Mononuclear cell (primary cell): ENCODE results near the gene DUOXA2. TPM values are rescaled to one million over a fixed set of nuclear protein-coding genes. Genes with fewer than 3 reads are reported as not detected.
"Not testable (repeated sequence)": the region's sequence is repeated elsewhere in the genome, so short reads cannot be mapped to it uniquely, and the experiment has no call there.

Source experiments
- H3K27me3 ChIP-seq: 2 replicates; pipeline ENCODE4 v1.6.0; 2011; ENCODE audit warnings: low read length, control low read depth; ENCODE audit not compliant: insufficient read depth
- H3K4me1 ChIP-seq: 2 replicates; pipeline ENCODE4 v1.5.1; 2011; ENCODE audit warnings: mild to moderate bottlenecking, low read length, control low read depth; ENCODE audit not compliant: insufficient read depth
- H3K4me3 ChIP-seq: 2 replicates; pipeline ENCODE4 v1.5.1; 2011; ENCODE audit warnings: mild to moderate bottlenecking, low read length, moderate library complexity
- H3K9me3 ChIP-seq: 2 replicates; pipeline ENCODE4 v1.5.1; 2011; ENCODE audit warnings: low read depth, mild to moderate bottlenecking, control low read depth, low read length
- total RNA-seq: library from RNA; depleted of rRNA; stranded (reverse); fragments of >200 nt; gene quantifications from one replicate; pipeline ENCODE4 v1.2.3, GENCODE V29; 2012

The DUOXA2 gene
- total RNA-seq, 1 donor: not detected

DNA sequence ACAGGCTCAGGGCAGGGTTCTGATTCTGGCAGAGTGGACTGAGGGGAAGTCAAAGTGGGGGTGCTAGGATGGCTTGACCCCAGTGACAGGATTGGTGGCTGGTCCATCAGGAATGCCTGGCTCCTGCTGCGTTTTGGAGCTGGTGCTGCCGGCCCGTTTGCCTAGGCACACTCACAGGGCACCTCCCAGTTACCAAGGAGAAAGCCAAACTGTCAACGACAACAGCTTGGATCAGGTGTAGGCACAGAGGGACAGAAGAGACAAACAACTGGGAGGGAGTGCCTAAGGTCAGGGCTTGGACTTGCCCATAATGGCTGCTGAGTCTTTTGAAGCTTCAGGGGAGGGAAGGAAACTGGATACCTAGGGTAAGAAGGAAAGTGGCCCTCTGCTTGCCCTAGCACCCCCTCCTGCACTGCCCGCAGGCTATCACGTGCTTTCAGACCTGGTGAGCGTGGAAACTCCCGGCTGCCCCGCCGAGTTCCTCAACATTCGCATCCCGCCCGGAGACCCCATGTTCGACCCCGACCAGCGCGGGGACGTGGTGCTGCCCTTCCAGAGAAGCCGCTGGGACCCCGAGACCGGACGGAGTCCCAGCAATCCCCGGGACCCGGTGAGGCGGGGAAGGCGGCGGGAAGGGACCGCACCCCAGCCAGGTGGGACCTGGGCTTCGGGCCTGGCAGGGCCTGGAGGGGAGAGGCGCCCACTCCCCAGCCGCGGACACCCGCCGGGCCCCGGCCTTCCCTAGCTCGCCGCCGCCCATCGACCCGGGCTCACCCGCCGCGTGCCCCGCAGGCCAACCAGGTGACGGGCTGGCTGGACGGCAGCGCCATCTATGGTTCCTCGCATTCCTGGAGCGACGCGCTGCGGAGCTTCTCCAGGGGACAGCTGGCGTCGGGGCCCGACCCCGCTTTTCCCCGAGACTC, 20.8 kb downstream of the DUOXA2 start:
- H3K4me3 ChIP-seq: no peak overlapping the region
- H3K27me3 ChIP-seq: peaks cover 48% of the 10 kb centered on the region

DNA sequence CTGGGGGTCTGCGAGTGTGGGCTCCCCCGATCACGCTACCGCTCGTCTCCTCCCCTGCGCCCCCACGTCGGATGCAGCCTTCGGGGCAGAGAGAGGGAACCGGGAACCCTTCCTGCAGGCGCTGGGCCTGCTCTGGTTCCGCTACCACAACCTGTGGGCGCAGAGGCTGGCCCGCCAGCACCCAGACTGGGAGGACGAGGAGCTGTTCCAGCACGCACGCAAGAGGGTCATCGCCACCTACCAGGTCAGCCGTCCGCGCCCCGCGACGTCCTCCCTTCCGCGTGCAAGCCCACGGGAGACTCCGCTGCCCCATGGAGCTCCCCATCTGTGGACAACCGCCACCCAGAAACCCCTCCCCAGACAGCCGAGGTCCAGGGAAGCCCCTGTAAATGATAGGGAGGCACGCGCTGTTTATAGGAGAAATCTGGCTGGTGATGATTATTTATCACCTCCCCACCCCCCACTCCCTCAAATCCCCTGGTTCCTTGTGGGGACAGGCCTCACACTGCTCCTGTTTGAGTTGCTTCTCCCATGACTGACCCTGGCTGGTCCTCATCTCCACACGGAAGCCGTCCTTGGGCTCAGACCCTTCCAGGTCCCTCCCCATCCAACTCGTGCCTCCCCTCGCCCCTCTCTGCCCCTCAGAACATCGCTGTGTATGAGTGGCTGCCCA, 21.7 kb downstream of the DUOXA2 start:
- H3K9me3 ChIP-seq, H3K4me3 ChIP-seq: not testable (repeated sequence)
- H3K27me3 ChIP-seq: peaks cover 39% of the 10 kb centered on the region

More for the DNA sequence above, 20.8 kb downstream of the DUOXA2 start:
- peaks cover 7% of the 10 kb centered on the region for H3K4me1 ChIP-seq
- H3K9me3 ChIP-seq: no peaks in the 10 kb centered on the region

DNA sequence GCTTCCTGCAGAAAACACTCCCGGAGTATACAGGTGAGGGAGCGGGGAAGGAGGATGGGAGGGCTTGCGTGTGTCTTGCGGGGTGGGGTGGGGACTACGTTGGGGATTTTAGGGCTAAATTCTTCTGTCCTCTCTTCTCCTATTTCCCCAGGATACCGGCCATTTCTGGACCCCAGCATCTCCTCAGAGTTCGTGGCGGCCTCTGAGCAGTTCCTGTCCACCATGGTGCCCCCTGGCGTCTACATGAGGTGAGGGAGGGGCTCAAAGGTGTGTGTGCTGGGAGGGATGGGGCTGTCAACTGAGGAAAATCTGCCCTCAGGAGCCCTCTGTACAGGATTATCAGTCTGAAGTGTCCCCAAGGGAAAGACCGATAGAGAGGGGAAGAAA, 22.2 kb downstream of the DUOXA2 start:
- H3K4me3 ChIP-seq: no peak overlapping the region
- no peaks in the 10 kb centered on the region for H3K9me3 ChIP-seq
- H3K27me3 ChIP-seq: peaks cover 34% of the 10 kb centered on the region

More for the DNA sequence above, 21.7 kb downstream of the DUOXA2 start:
- not testable (repeated sequence) for H3K4me1 ChIP-seq

DNA sequence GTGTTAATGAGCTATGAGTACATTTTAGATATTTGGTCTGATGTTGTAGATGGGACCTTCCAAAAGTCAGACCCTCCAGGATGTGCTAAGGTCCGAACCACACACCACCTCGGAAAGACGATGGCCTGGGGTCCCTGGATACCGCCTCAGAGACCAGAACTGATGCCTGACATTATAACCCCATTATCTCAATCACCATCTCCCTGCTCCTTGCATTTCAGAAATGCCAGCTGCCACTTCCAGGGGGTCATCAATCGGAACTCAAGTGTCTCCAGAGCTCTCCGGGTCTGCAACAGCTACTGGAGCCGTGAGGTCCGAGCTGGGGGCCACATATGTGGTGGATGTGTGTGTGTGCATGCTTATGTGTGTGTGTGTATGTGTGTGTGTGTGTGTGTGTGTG, 23.6 kb downstream of the DUOXA2 start:
- no peak overlapping the region for H3K4me3 ChIP-seq
- H3K27me3 ChIP-seq: peaks cover 29% of the 10 kb centered on the region
- H3K4me1 ChIP-seq: peaks cover 7% of the 10 kb centered on the region
- H3K9me3 ChIP-seq: no peaks in the 10 kb centered on the region

More for the DNA sequence above, 22.2 kb downstream of the DUOXA2 start:
- peaks cover 7% of the 10 kb centered on the region for H3K4me1 ChIP-seq

DNA sequence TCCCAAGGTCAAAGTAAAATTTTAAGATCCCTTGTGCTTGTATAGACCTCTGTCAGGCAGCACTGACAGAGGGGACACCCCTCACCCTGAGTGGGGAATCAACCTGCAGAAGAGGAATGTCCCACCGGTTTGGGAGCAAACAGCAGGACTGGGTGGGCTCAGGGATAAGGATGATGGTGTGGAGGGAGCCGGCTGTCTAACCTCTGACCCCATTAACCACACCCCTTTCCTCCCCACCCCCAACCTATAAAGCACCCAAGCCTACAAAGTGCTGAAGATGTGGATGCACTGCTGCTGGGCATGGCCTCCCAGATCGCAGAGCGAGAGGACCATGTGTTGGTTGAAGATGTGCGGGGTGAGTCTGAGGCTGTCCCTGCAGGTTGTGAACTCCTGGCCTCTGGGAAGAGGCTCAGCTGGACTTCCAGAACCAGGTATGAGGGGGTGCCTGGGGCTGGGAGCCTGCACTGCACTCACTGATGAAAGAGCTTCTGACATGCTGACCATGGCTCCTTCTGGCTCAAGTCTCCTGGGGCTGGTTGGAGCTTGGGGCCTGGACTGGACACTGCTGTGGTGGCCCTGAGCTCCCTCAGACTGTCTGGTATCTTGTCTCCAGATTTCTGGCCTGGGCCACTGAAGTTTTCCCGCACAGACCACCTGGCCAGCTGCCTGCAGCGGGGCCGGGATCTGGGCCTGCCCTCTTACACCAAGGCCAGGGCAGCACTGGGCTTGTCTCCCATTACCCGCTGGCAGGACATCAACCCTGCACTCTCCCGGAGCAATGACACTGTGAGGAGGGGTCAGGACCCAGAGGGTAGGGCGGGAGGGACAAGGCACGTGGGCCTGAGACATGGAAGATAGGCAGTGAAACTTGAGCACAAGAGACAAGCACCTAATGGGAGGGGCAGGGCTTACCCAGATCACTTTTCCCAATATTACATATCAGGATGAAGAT, 25.0 kb downstream of the DUOXA2 start:
- no peak overlapping the region for H3K4me3 ChIP-seq

DNA sequence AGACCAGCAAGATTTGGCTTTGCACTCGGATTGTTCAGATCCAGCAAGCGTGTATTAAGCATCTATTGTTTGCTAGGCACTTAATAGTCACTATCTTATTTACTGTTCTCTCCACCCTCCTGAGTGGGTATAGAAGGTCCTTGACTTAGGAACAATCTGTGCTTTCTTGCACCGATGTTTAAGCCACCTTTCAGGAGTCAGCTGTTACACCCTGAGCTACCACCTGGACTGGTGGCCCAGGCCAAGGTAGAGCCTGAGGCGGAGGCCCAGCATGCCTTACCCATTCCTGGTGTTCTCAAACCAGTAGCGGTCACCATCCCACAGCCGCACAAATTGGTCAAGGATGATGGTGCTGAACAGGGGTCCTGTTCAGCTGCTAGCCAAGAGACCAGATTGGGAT, 25.6 kb downstream of the DUOXA2 start:
- H3K27me3 ChIP-seq: peaks cover 15% of the 10 kb centered on the region
- H3K4me1 ChIP-seq: peaks cover 6% of the 10 kb centered on the region
- H3K9me3 ChIP-seq: no peaks in the 10 kb centered on the region

More for the DNA sequence above, 25.0 kb downstream of the DUOXA2 start:
- H3K27me3 ChIP-seq: peaks cover 22% of the 10 kb centered on the region
- H3K4me1 ChIP-seq: peaks cover 7% of the 10 kb centered on the region
- H3K9me3 ChIP-seq: no peaks in the 10 kb centered on the region

DNA sequence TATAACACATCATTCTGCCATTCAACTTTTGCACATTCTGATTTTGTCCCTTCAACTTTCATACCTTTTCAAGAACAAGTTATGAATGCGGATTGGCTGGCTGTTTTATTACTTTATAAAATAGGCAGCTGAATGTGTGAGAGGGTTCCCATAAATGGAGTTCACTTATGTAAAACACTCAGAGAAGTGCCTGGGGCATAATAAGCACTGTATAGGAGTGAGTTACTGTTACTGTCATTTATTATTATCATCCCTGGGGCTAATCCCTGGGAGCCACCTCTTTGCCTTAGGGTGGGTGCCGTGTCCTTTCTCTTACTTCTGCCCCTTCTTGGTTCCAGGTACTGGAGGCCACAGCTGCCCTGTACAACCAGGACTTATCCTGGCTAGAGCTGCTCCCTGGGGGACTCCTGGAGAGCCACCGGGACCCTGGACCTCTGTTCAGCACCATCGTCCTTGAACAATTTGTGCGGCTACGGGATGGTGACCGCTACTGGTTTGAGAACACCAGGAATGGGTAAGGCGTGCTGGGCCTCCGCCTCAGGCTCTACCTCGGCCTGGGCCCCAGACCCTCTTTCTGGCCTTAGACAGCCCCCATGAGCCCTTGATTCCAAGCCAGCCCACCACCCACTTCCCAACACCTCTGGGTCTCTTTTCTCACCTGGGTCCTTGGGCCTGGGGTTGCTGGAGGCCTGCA, 26.6 kb downstream of the DUOXA2 start:
- Histone ChIP-seq H3K27me3 (peaks cover 11% of the 10 kb centered on the region), H3K9me3 (no peaks in the 10 kb centered on the region), H3K4me1 (no peaks in the 10 kb centered on the region), H3K4me3 (no peak overlapping the region)

More for the DNA sequence above, 25.6 kb downstream of the DUOXA2 start:
- H3K4me3 ChIP-seq: no peak overlapping the region

DNA sequence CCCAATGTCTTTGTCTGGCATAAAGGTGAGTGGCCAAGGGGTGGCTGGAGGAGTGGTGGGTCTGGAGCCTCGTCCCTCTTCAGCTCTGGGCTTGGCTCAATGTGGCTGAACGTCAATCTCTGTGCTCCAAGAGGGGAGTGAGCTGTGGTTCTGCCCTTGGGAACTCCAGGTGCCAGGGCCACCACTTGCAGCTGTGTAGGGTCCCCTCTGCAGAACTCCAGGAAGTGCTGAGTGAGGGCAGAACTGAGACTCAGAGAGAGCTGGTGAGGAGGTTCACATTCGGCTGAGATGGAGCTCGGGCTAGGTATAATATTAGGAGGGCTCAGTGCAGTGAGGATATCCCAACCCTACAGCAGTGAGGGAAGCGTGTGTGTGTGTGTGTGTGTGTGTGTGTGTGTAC, 27.3 kb downstream of the DUOXA2 start:
- Histone ChIP-seq H3K9me3 (no peaks in the 10 kb centered on the region), H3K4me3 (no peak overlapping the region), H3K27me3 (peaks cover 6% of the 10 kb centered on the region), H3K4me1 (no peaks in the 10 kb centered on the region)

DNA sequence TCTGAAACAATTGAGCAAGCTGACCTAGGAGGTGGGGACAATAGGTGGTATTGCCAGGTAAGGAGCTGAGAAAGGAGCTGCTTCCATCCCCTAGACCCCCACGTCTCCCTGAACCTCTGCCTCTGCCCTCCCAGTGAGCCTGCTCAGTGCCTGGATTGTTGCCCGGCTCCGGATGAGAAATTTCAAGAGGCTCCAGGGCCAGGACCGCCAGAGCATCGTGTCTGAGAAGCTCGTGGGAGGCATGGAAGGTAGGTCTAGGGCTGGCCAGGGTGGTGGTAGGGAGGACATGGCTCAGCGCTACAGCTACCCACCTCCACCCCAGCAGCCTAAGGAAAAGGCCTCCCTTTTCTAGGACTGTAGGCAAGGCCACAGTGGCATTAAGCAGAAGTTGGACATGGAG, 28.9 kb downstream of the DUOXA2 start:
- Histone ChIP-seq H3K4me3 (no peak overlapping the region), H3K9me3 (no peaks in the 10 kb centered on the region), H3K27me3 (no peaks in the 10 kb centered on the region), H3K4me1 (no peaks in the 10 kb centered on the region)

DNA sequence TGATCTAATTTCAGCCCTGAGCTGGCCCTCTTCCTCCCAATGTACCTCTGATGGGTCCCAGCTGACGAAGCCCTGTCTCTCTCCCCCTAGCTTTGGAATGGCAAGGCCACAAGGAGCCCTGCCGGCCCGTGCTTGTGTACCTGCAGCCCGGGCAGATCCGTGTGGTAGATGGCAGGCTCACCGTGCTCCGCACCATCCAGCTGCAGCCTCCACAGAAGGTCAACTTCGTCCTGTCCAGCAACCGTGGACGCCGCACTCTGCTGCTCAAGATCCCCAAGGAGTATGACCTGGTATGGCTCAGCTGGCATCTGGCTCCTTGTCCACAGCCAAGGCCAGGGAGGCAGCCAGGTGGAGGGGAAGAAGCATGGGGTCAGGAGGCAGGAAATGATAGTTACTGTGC, 29.8 kb downstream of the DUOXA2 start:
- Histone ChIP-seq H3K4me1 (no peaks in the 10 kb centered on the region), H3K9me3 (no peaks in the 10 kb centered on the region), H3K4me3 (no peak overlapping the region), H3K27me3 (no peaks in the 10 kb centered on the region)

DNA sequence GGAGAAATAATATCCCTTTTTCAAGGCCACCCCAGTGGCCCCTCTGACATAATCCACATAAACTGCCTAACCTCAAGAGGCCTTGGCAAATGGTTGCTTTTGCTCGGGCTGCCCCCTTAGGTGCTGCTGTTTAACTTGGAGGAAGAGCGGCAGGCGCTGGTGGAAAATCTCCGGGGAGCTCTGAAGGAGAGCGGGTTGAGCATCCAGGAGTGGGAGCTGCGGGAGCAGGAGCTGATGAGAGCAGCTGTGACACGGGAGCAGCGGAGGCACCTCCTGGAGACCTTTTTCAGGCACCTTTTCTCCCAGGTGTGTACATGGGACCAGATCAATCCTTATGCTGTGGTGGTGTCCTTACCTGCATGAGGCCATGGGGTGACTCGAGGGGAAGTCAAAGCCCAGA, 30.6 kb downstream of the DUOXA2 start:
- Histone ChIP-seq H3K9me3 (no peaks in the 10 kb centered on the region), H3K27me3 (no peaks in the 10 kb centered on the region), H3K4me1 (no peaks in the 10 kb centered on the region), H3K4me3 (no peak overlapping the region)

DNA sequence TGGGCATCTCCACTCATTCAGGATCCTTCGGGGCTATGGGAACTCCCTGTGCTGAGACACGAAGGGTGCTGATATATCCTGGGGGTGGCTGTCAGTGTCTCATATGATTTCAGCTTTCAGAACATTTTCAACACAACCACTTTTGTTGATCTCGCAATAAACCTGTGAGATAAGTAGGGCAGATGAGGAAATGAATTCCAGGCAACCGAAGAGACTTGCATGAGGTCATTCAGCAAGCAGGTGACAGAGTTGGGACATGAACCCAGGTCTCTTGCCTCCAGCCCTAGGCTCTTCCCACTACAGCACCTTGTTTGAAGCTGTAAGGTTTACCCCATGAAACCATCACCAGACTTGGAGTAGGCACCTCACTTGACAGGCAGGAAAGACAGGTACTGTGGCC, 32.3 kb downstream of the DUOXA2 start:
- Histone ChIP-seq H3K4me3 (no peak overlapping the region), H3K9me3 (no peaks in the 10 kb centered on the region), H3K4me1 (no peaks in the 10 kb centered on the region), H3K27me3 (no peaks in the 10 kb centered on the region)

DNA sequence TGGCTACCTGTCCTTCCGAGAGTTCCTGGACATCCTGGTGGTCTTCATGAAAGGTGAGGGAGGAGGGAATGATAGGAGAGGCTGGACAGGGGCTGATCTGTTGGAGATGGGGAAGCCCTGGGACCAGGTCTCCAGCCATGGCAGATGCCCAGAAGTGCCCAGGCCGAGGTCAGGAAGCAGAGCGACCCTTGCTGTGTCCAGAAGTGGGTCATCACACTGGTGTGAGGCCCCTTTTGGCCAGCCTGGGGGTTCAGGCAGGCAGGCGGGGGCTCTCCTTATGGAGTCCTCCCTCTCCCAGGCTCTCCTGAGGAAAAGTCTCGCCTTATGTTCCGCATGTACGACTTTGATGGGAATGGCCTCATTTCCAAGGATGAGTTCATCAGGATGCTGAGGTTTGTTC, 33.5 kb downstream of the DUOXA2 start:
- no peaks in the 10 kb centered on the region for H3K4me1 ChIP-seq
- no peaks in the 10 kb centered on the region for H3K9me3 ChIP-seq
- H3K4me3 ChIP-seq: no peak overlapping the region
- no peaks in the 10 kb centered on the region for H3K27me3 ChIP-seq
